ENCODE measurements around the gene FXYD6.

Gene FXYD6

DNA sequence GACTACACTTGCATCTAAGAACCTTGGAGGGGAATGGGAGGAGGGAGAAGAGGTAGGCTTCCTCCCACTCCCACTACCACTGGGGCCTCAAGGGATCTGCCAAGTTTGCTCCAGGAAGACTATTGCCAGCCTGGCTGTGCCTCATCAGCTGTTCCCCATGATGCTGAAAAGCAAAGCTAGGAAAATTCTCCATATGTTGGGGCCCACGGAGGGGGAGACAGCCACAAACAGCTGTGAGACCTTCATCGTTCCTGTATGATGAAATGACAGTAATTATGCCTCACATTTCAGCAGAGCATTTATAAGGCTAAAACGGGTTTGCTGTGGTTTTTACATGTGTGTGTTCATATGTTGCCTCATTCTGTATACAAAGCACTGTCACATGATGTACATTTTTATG, 86.2 kb downstream of the FXYD6 start:
- TF ChIP-seq, protein P1, sequence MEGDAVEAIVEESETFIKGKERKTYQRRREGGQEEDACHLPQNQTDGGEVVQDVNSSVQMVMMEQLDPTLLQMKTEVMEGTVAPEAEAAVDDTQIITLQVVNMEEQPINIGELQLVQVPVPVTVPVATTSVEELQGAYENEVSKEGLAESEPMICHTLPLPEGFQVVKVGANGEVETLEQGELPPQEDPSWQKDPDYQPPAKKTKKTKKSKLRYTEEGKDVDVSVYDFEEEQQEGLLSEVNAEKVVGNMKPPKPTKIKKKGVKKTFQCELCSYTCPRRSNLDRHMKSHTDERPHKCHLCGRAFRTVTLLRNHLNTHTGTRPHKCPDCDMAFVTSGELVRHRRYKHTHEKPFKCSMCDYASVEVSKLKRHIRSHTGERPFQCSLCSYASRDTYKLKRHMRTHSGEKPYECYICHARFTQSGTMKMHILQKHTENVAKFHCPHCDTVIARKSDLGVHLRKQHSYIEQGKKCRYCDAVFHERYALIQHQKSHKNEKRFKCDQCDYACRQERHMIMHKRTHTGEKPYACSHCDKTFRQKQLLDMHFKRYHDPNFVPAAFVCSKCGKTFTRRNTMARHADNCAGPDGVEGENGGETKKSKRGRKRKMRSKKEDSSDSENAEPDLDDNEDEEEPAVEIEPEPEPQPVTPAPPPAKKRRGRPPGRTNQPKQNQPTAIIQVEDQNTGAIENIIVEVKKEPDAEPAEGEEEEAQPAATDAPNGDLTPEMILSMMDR (IDR thresholded peaks at IDR 0.05; ENCODE audit: insufficient read depth, missing control alignments), result no peak
- DNase-seq (ENCODE audit: insufficient read length, low spot score) (no peak), FAIRE-seq (peak; percentile 84)

DNA sequence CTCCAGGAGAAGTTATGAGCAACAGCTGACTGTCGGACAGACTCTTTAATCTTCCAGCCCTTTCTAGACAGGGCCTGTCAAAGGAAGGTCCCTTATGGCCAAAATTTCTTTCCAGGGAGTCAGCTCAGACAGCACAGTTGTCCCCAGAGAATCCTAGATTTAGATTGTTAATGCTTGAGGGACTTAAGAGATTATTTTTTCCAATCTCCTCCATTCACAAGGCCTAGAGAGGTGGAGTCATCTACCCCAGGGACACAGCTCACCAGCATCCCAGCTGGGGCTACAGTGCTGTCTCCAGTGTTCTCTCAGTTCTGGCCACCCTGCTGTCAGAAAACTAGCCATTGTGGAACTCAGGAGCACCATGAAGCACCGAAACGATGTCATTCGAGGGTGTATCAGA, 87.2 kb downstream of the FXYD6 start:
- FAIRE-seq (peak; percentile 98), DNase-seq (ENCODE audit: insufficient read length, low spot score) (peak; percentile 58)
- TF ChIP-seq, protein P1 (IDR thresholded peaks at IDR 0.05; ENCODE audit: insufficient read depth, missing control alignments), result no peak
